Panc1 (cell line): ENCODE data around the gene RABGGTA. TPM values are rescaled to one million over a fixed set of nuclear protein-coding genes. Genes with fewer than 3 reads are reported as not detected.

Experiments
- ATAC-seq: fragments of 200-7000 bp; cut with Tn5 transposase; 2 replicates; pipeline ENCODE4 v1.9.1; 2020; ENCODE audit warnings: mild to moderate bottlenecking, moderate library complexity
- BruUV-seq: library from RNA; stranded (reverse); fragments of 400-500 nt; replicated peaks from 2 replicates; lab custom pipeline; 2021; lab: Mats Ljungman, UMichigan
- CTCF ChIA-PET: fragments of 300-600 bp; sonication (Branson Sonifier 250); formaldehyde crosslinking; loops from one replicate; lab custom pipeline; 2022; ENCODE audit warnings: antibody characterized with exemption; lab: Charles Lee
- POLR2A ChIA-PET: fragments of 300-600 bp; sonication (Branson Sonifier 250); formaldehyde crosslinking; loops from one replicate; lab custom pipeline; 2022; ENCODE audit warnings: antibody characterized with exemption; lab: Charles Lee
- DNase-seq: peaks from one replicate; pipeline ENCODE4 v3.0.0-alpha.2; 2010; ENCODE audit warnings: low read depth, low spot score
- H3K27ac ChIP-seq: 2 replicates; pipeline ENCODE4 v1.5.1; 2011; ENCODE audit warnings: mild to moderate bottlenecking, low read length, inconsistent platforms
- H3K27me3 ChIP-seq: fragments of 200-500 bp; sonication (Bioruptor generic); 2 replicates; pipeline ENCODE4 v1.6.0; 2014; ENCODE audit warnings: low read length, inconsistent platforms; ENCODE audit not compliant: control insufficient read depth, insufficient read depth
- H3K36me3 ChIP-seq: fragments of 200-500 bp; sonication (Bioruptor generic); 2 replicates; pipeline ENCODE4 v1.5.1; 2014; ENCODE audit warnings: inconsistent platforms, mild to moderate bottlenecking, low read length, moderate library complexity; ENCODE audit not compliant: control insufficient read depth, insufficient read depth
- H3K4me1 ChIP-seq: 2 replicates; pipeline ENCODE4 v1.5.1; 2011; ENCODE audit warnings: inconsistent platforms, mild to moderate bottlenecking, low read length, moderate library complexity; ENCODE audit not compliant: control insufficient read depth, insufficient read depth
- H3K4me3 ChIP-seq, 2 experiments: 2 replicates each; pipeline ENCODE4 v1.5.1; 2011 to 2012; ENCODE audit warnings: low read depth in 2 of 2, low read length in 2 of 2, mild to moderate bottlenecking in 2 of 2, inconsistent platforms in 1 of 2, moderate library complexity in 1 of 2
- H3K9me3 ChIP-seq: fragments of 200-500 bp; sonication (Bioruptor generic); 2 replicates; pipeline ENCODE4 v1.5.1; 2014; ENCODE audit warnings: low read depth, mild to moderate bottlenecking, inconsistent platforms, low read length, moderate library complexity; ENCODE audit not compliant: control insufficient read depth, insufficient read depth
- CTCF ChIP-seq: fragments of 450-650 bp; IDR thresholded peaks from 2 replicates; pipeline ENCODE4 v1.5.1; 2017; ENCODE audit warnings: mild to moderate bottlenecking
- POLR2AphosphoS5 ChIP-seq: IDR thresholded peaks from 2 replicates; pipeline ENCODE4 v1.6.1; 2012; ENCODE audit warnings: mild to moderate bottlenecking, low read depth, low read length, moderate library complexity
- REST ChIP-seq, 2 experiments: IDR thresholded peaks; 2 replicates each; pipeline ENCODE4 v1.6.1; 2011 to 2012; ENCODE audit warnings: low read depth in 2 of 2, control low read depth in 1 of 2, low read length in 1 of 2, mild to moderate bottlenecking in 1 of 2, moderate library complexity in 1 of 2; ENCODE audit not compliant: insufficient read depth in 1 of 2
- SIN3A ChIP-seq: IDR thresholded peaks from 2 replicates; pipeline ENCODE4 v1.6.1; 2012; ENCODE audit warnings: low read depth, mild to moderate bottlenecking, low read length, moderate library complexity, borderline replicate concordance; ENCODE audit not compliant: insufficient read depth
- TCF7L2 ChIP-seq: IDR thresholded peaks from 2 replicates; pipeline ENCODE4 v1.6.1; 2011; ENCODE audit warnings: mild to moderate bottlenecking, low read depth, low read length, inconsistent platforms
- in situ Hi-C: cut with HindIII; loops from 2 replicates; pipeline ENCODE4 v1.10.0; 2016; ENCODE audit warnings: low sequenced_read_pairs, low pct_unique_long_range_greater_than_20kb
- intact Hi-C: fragments of 100-400 bp; cut with micrococcal nuclease; formaldehyde crosslinking; loops from one replicate; pipeline ENCODE4 v1.10.0; 2022; ENCODE audit not compliant: unreplicated experiment
- total RNA-seq: library from RNA; stranded (reverse); gene quantifications from one replicate; pipeline ENCODE4 v1.2.1, GENCODE V29; 2021; ENCODE audit not compliant: unreplicated experiment

RABGGTA gene
- total RNA-seq, 1 experiment from 2014 or later = 30.9 TPM

GRCh38 chr14:24269910-24270536 lies 1.4 kb downstream of the RABGGTA start:
- CTCF ChIA-PET = interaction anchor here (1.4 kb wide), 1 partner anchor 37 kb away, joined by 4 read pairs; no protein-coding TSS in a partner anchor
- Histone ChIP-seq H3K27me3 (no peaks in the 10 kb centered on the region), H3K4me3 (no peak overlapping the region), H3K9me3 (no peaks in the 10 kb centered on the region), H3K27ac (no peak overlapping the region), H3K36me3 (no peaks in the 10 kb centered on the region), H3K4me1 (peaks cover 3% of the 10 kb centered on the region; the same call in 1 of the 2 replicates)
- no peak for DNase-seq
- intact Hi-C loops = no loop called here
- no peak for TF ChIP-seq TCF7L2
- no peak for TF ChIP-seq SIN3A
- TF ChIP-seq POLR2AphosphoS5 = no peak
- no peak for TF ChIP-seq CTCF
- TF ChIP-seq REST (IDR thresholded peaks at IDR 0.05; ENCODE audit: insufficient read depth in 1 of 2, low read depth in 2 of 2, low read length in 1 of 2) = no peak
- TSS peak; percentile 82 for BruUV-seq
- POLR2A ChIA-PET = no interaction called here
- in situ Hi-C loops = no loop called here
- no peak for ATAC-seq

GRCh38 chr14:24269368-24269767 lies 2.0 kb downstream of the RABGGTA start:
- intact Hi-C loops (no loop called here), in situ Hi-C loops (no loop called here)
- H3K4me3 ChIP-seq = no peak overlapping the region
- CTCF ChIA-PET = no interaction called here
- no peaks in the 10 kb centered on the region for H3K36me3 ChIP-seq
- H3K9me3 ChIP-seq = no peaks in the 10 kb centered on the region
- ATAC-seq (no peak), DNase-seq (no peak)
- H3K27me3 ChIP-seq = no peaks in the 10 kb centered on the region
- peaks cover 3% of the 10 kb centered on the region; the same call in 1 of the 2 replicates for H3K4me1 ChIP-seq
- TF ChIP-seq TCF7L2 = no peak
- no peak for TF ChIP-seq POLR2AphosphoS5
- no peak overlapping the region for H3K27ac ChIP-seq
- BruUV-seq = no TSS peak
- POLR2A ChIA-PET = no interaction called here

- no peaks in the 10 kb centered on the region for H3K9me3 ChIP-seq
- H3K4me1 ChIP-seq = peaks cover 3% of the 10 kb centered on the region; the same call in 1 of the 2 replicates
- intact Hi-C loops (no loop called here), in situ Hi-C loops (no loop called here)
- BruUV-seq = no TSS peak
- no peak overlapping the region for H3K4me3 ChIP-seq
- H3K27me3 ChIP-seq = no peaks in the 10 kb centered on the region
- DNase-seq (no peak), ATAC-seq (no peak)
- CTCF ChIA-PET = no interaction called here
- POLR2A ChIA-PET = no interaction called here
- no peaks in the 10 kb centered on the region for H3K36me3 ChIP-seq
- H3K27ac ChIP-seq = no peak overlapping the region
- TF ChIP-seq SIN3A = no peak
Observed at GRCh38 chr14:24268225-24268624, 3.2 kb downstream of the RABGGTA start.
